Esophagus muscularis mucosa (tissue), 4 donors: ENCODE measurements around the gene RBL2. TPM values are rescaled to one million over a fixed set of nuclear protein-coding genes. Genes with fewer than 3 reads are reported as not detected.

Experiments
- DNase-seq: peaks from one replicate; pipeline ENCODE4 v3.0.0-alpha.2; 2017; ENCODE audit errors: extremely low spot score
- H3K27ac ChIP-seq, 4 donors: fragments of 200-600 bp; sonication (generic); replicated peaks in 1 of 4; 1 replicate in 3 of 4; 2 replicates in 1 of 4; pipeline ENCODE4 v1.5.1; 2016 to 2019; ENCODE audit warnings: mild to moderate bottlenecking in 1 of 4
- H3K27me3 ChIP-seq, 4 donors: fragments of 200-600 bp; sonication (generic); one replicate each; pipeline versions ENCODE4 v1.5.1 to v1.6.0; 2016 to 2019
- H3K36me3 ChIP-seq, 4 donors: fragments of 200-600 bp; sonication (generic); one replicate each; pipeline ENCODE4 v1.5.1; 2016 to 2019
- H3K4me1 ChIP-seq, 4 donors: fragments of 200-600 bp; sonication (generic); one replicate each; pipeline ENCODE4 v1.5.1; 2016 to 2019
- H3K4me3 ChIP-seq, 4 donors: fragments of 200-600 bp; sonication (generic); 1 replicate in 2 of 4; 2 replicates in 2 of 4; pipeline ENCODE4 v1.5.1; 2016 to 2019; ENCODE audit warnings: mild to moderate bottlenecking in 4 of 4, moderate library complexity in 1 of 4
- H3K9me3 ChIP-seq, 4 donors: fragments of 200-600 bp; sonication (generic); 1 replicate in 3 of 4; 2 replicates in 1 of 4; pipeline ENCODE4 v1.5.1; 2016 to 2019
- CTCF ChIP-seq, 3 experiments: fragments of 200-600 bp in 2 of 3; fragments of 450-650 bp in 1 of 3; sonication (generic) in 2 of 3; IDR thresholded peaks; one replicate each; pipeline ENCODE4 v1.5.1; 2017 to 2019; ENCODE audit warnings: antibody characterized with exemption in 3 of 3, mild to moderate bottlenecking in 2 of 3, moderate library complexity in 1 of 3
- EP300 ChIP-seq: sonication (generic); formaldehyde crosslinking; IDR thresholded peaks from one replicate; pipeline ENCODE4 v1.6.1; 2017; ENCODE audit warnings: antibody characterized with exemption
- POLR2A ChIP-seq: fragments of 450-650 bp; IDR thresholded peaks from one replicate; pipeline ENCODE4 v1.6.1; 2017; ENCODE audit warnings: antibody characterized with exemption, moderate library complexity, mild to moderate bottlenecking, low read depth
- POLR2AphosphoS5 ChIP-seq, 2 donors: sonication (generic); formaldehyde crosslinking; IDR thresholded peaks; one replicate each; pipeline ENCODE4 v1.6.1; 2017; ENCODE audit warnings: antibody characterized with exemption in 2 of 2
- WGBS: methylation state at CpG from one replicate; pipeline ENCODE4 v1.1.5; 2018; 5-methylcytosine and 5-hydroxymethylcytosine counted together
- intact Hi-C: fragments of 100-400 bp; cut with DNase I; formaldehyde crosslinking; loops from one replicate; pipeline ENCODE4 v1.15.1; 2023
- total RNA-seq, 4 donors: library from RNA; depleted of rRNA; stranded (reverse); fragments of >200 nt; gene quantifications; one replicate each; pipeline versions ENCODE4 v1.1.0 to v1.2.1, GENCODE V29; 2016

The RBL2 gene
- total RNA-seq, 4 donors from 2014 or later = 72.8 to 90.3 (median 84.4) TPM

- no peak for DNase-seq
- intact Hi-C loops = no loop called here
- Histone ChIP-seq H3K36me3 (peaks cover 34 to 87% (median 72%) of the 10 kb centered on the region in 4 donors), H3K4me1 (peaks cover 0 to 8% (median 2%) of the 10 kb centered on the region in 4 donors), H3K27me3 (no peaks in the 10 kb centered on the region), H3K9me3 (no peaks in the 10 kb centered on the region), H3K4me3 (no peak overlapping the region), H3K27ac (no peak overlapping the region)
- 95% methylated on average over 2 of the region's 2 CpGs for WGBS
- TF ChIP-seq CTCF (IDR thresholded peaks at IDR 0.05) (no peak), POLR2AphosphoS5 (IDR thresholded peaks at IDR 0.05) (no peak), EP300 (no peak), POLR2A (no peak)
Observed at GRCh38 chr16:53484542-53484941, 50.3 kb downstream of the RBL2 start.

- TF ChIP-seq EP300 (no peak), POLR2A (no peak), CTCF (IDR thresholded peaks at IDR 0.05) (no peak), POLR2AphosphoS5 (IDR thresholded peaks at IDR 0.05) (no peak)
- Histone ChIP-seq H3K27me3 (no peaks in the 10 kb centered on the region), H3K4me3 (no peak overlapping the region), H3K36me3 (peaks cover 19 to 87% (median 69%) of the 10 kb centered on the region in 4 donors), H3K9me3 (no peaks in the 10 kb centered on the region), H3K4me1 (peaks cover 0 to 14% (median 5%) of the 10 kb centered on the region in 4 donors), H3K27ac (no peak overlapping the region)
- intact Hi-C loops = no loop called here
- DNase-seq = no peak
Observed at GRCh38 chr16:53486230-53486629, 52.0 kb downstream of the RBL2 start.

- H3K9me3 ChIP-seq = no peaks in the 10 kb centered on the region
Observed at GRCh38 chr16:53489755-53490154, 55.5 kb downstream of the RBL2 start.

GRCh38 chr16:53492503-53492902 is 58.2 kb downstream of the RBL2 start:
- H3K4me3 ChIP-seq = no peak overlapping the region
- H3K9me3 ChIP-seq = no peaks in the 10 kb centered on the region
- peaks cover 0 to 14% (median 5%) of the 10 kb centered on the region in 4 donors for H3K4me1 ChIP-seq
- DNase-seq = no peak
- TF ChIP-seq POLR2A (no peak), EP300 (no peak), POLR2AphosphoS5 (IDR thresholded peaks at IDR 0.05) (no peak), CTCF (IDR thresholded peaks at IDR 0.05) (no peak)
- H3K27me3 ChIP-seq = no peaks in the 10 kb centered on the region
- 88% methylated on average over 1 of the region's 1 CpG for WGBS
- peaks cover 46 to 92% (median 86%) of the 10 kb centered on the region in 4 donors for H3K36me3 ChIP-seq
- no peak overlapping the region for H3K27ac ChIP-seq
- intact Hi-C loops = no loop called here

More at GRCh38 chr16:53489755-53490154, 55.5 kb downstream of the RBL2 start:
- H3K4me3 ChIP-seq = no peak overlapping the region
- DNase-seq = no peak
- H3K27ac ChIP-seq = peak overlapping the region in 1 of 4 donors; percentile 11
- H3K36me3 ChIP-seq = peaks cover 35 to 87% (median 78%) of the 10 kb centered on the region in 4 donors
- TF ChIP-seq CTCF (IDR thresholded peaks at IDR 0.05) = no peak
- no peak for TF ChIP-seq EP300
- TF ChIP-seq POLR2A = no peak
- no peak for TF ChIP-seq POLR2AphosphoS5 (IDR thresholded peaks at IDR 0.05)
- peaks cover 0 to 14% (median 5%) of the 10 kb centered on the region in 4 donors for H3K4me1 ChIP-seq
- intact Hi-C loops = no loop called here
- H3K27me3 ChIP-seq = no peaks in the 10 kb centered on the region
- 21% methylated on average over 1 of the region's 1 CpG for WGBS

- 92% methylated on average over 6 of the region's 6 CpGs for WGBS
- peak; percentile 57 for DNase-seq
- no peak overlapping the region for H3K4me3 ChIP-seq
- peaks cover 57 to 100% (median 91%) of the 10 kb centered on the region in 4 donors for H3K36me3 ChIP-seq
- H3K27ac ChIP-seq = no peak overlapping the region
- H3K9me3 ChIP-seq = no peaks in the 10 kb centered on the region
- intact Hi-C loops = no loop called here
- peaks cover 0 to 6% (median 3%) of the 10 kb centered on the region in 4 donors for H3K4me1 ChIP-seq
- no peak for TF ChIP-seq CTCF (IDR thresholded peaks at IDR 0.05)
- no peak for TF ChIP-seq EP300
- no peak for TF ChIP-seq POLR2AphosphoS5 (IDR thresholded peaks at IDR 0.05)
- TF ChIP-seq POLR2A = no peak
- H3K27me3 ChIP-seq = no peaks in the 10 kb centered on the region
Observed at GRCh38 chr16:53494636-53495035, 60.4 kb downstream of the RBL2 start.
